GM23338 (cell line): ENCODE data around the gene KCNJ8. TPM values are rescaled to one million over a fixed set of nuclear protein-coding genes. Genes with fewer than 3 reads are reported as not detected.

Experiments used
- ATAC-seq: fragments of 200-7000 bp; cut with Tn5 transposase; 3 replicates; pipeline ENCODE4 v1.9.1; 2020
- DNase-seq: peaks from one replicate; pipeline ENCODE4 v3.0.0-alpha.2; 2015; ENCODE audit warnings: low spot score
- H2AFZ ChIP-seq: fragments of 200-600 bp; sonication (generic); 2 replicates; pipeline ENCODE4 v1.8.0; 2016; ENCODE audit warnings: antibody characterized with exemption, mild to moderate bottlenecking, moderate library complexity
- H3F3A ChIP-seq: fragments of 200-600 bp; sonication (generic); replicated peaks from 2 replicates; pipeline ENCODE4 v1.8.0; 2017; ENCODE audit warnings: antibody characterized with exemption, mixed run types, low read depth
- H3K27ac ChIP-seq: fragments of 200-600 bp; sonication (generic); 2 replicates; pipeline ENCODE4 v1.6.1; 2016; ENCODE audit warnings: low read depth
- H3K27me3 ChIP-seq: fragments of 200-600 bp; sonication (generic); 2 replicates; pipeline ENCODE4 v1.8.0; 2016; ENCODE audit warnings: mild to moderate bottlenecking, mixed run types, moderate library complexity; ENCODE audit not compliant: insufficient read depth
- H3K36me3 ChIP-seq: fragments of 200-600 bp; sonication (generic); 2 replicates; pipeline ENCODE4 v1.8.0; 2016; ENCODE audit warnings: mild to moderate bottlenecking; ENCODE audit not compliant: insufficient read depth
- H3K4me1 ChIP-seq: fragments of 200-600 bp; sonication (generic); 2 replicates; pipeline ENCODE4 v1.8.0; 2016; ENCODE audit warnings: mild to moderate bottlenecking, moderate library complexity; ENCODE audit not compliant: insufficient read depth
- H3K4me2 ChIP-seq: fragments of 200-600 bp; sonication (generic); 2 replicates; pipeline ENCODE4 v1.7.1; 2017; ENCODE audit warnings: mixed run types
- H3K4me3 ChIP-seq: fragments of 200-600 bp; sonication (generic); 2 replicates; pipeline ENCODE4 v1.6.1; 2016; ENCODE audit warnings: mixed run types
- H3K79me2 ChIP-seq: fragments of 200-600 bp; sonication (generic); replicated peaks from 2 replicates; pipeline ENCODE4 v1.8.0; 2017; ENCODE audit warnings: mild to moderate bottlenecking; ENCODE audit not compliant: insufficient read depth
- H3K9me2 ChIP-seq: fragments of 200-600 bp; sonication (generic); 2 replicates; pipeline ENCODE4 v1.8.0; 2017; ENCODE audit not compliant: insufficient read depth
- H4K20me1 ChIP-seq: fragments of 200-600 bp; sonication (generic); replicated peaks from 2 replicates; pipeline ENCODE4 v1.8.0; 2017; ENCODE audit warnings: mild to moderate bottlenecking; ENCODE audit not compliant: insufficient read depth
- H3K27ac Mint-ChIP-seq: 2 replicates; pipeline ENCODE4 v1.8.0; 2020; ENCODE audit warnings: inconsistent platforms, mild to moderate bottlenecking, moderate library complexity, mixed read lengths
- H3K27me3 Mint-ChIP-seq: 3 replicates; pipeline ENCODE4 v1.8.0; 2022; ENCODE audit warnings: low read depth, mild to moderate bottlenecking, moderate library complexity, mixed read lengths, inconsistent platforms; ENCODE audit not compliant: insufficient read depth, poor library complexity
- H3K36me3 Mint-ChIP-seq: 3 replicates; pipeline ENCODE4 v1.8.0; 2021; ENCODE audit warnings: low read depth, mild to moderate bottlenecking, inconsistent platforms, moderate library complexity, mixed read lengths
- H3K4me1 Mint-ChIP-seq: 3 replicates; pipeline ENCODE4 v1.8.0; 2020; ENCODE audit warnings: mild to moderate bottlenecking, inconsistent platforms, mixed read lengths
- H3K4me3 Mint-ChIP-seq: 3 replicates; pipeline ENCODE4 v1.8.0; 2021; ENCODE audit warnings: moderate library complexity, mild to moderate bottlenecking, inconsistent platforms, mixed read lengths
- H3K9me3 Mint-ChIP-seq: 3 replicates; pipeline ENCODE4 v1.8.0; 2020; ENCODE audit warnings: moderate library complexity, mild to moderate bottlenecking, inconsistent platforms, mixed read lengths
- CREB1 ChIP-seq: fragments of 250-450 bp; sonication (Bioruptor Pico); IDR thresholded peaks from 2 replicates; pipeline ENCODE4 v1.5.0; 2020; ENCODE audit warnings: low read depth, mild to moderate bottlenecking, moderate library complexity
- CTCF ChIP-seq, 2 experiments: fragments of 200-600 bp in 1 of 2; sonication (generic) in 1 of 2; conservative IDR thresholded peaks; 2 replicates each; pipeline versions ENCODE4 v1.5.1 to v1.6.1; 2016 to 2017; ENCODE audit warnings: antibody characterized with exemption in 2 of 2, low read depth in 2 of 2, mild to moderate bottlenecking in 2 of 2, moderate library complexity in 1 of 2
- EZH2 ChIP-seq: fragments of 200-600 bp; sonication (generic); IDR thresholded peaks from one replicate; pipeline ENCODE4 v1.8.0; 2017; ENCODE audit warnings: antibody characterized with exemption, mild to moderate bottlenecking, low read depth; ENCODE audit not compliant: unreplicated experiment
- EZH2phosphoT487 ChIP-seq: fragments of 200-600 bp; sonication (generic); IDR thresholded peaks from one replicate; pipeline ENCODE4 v1.8.1; 2018; ENCODE audit warnings: antibody characterized with exemption; ENCODE audit not compliant: unreplicated experiment
- JUNB ChIP-seq: IDR thresholded peaks from one replicate; pipeline ENCODE4 v1.6.1; 2016; ENCODE audit warnings: antibody characterized with exemption; ENCODE audit not compliant: unreplicated experiment
- NANOG ChIP-seq: IDR thresholded peaks from 2 replicates; pipeline ENCODE4 v1.6.1; 2016; ENCODE audit warnings: antibody characterized with exemption, borderline replicate concordance
- REST ChIP-seq: IDR thresholded peaks from one replicate; pipeline ENCODE4 v1.6.1; 2018; ENCODE audit warnings: antibody characterized with exemption; ENCODE audit not compliant: unreplicated experiment
- ZNF114 ChIP-seq: fragments of 250-450 bp; sonication (Bioruptor Pico); IDR thresholded peaks from 2 replicates; pipeline ENCODE4 v1.5.0; 2020; ENCODE audit warnings: mild to moderate bottlenecking, moderate library complexity
- ZNF331 ChIP-seq: fragments of 250-450 bp; sonication (Bioruptor Pico); IDR thresholded peaks from 2 replicates; pipeline ENCODE4 v1.5.0; 2020; ENCODE audit warnings: low read depth, mild to moderate bottlenecking, moderate library complexity
- ZNF462 ChIP-seq: fragments of 250-450 bp; sonication (Bioruptor Pico); IDR thresholded peaks from 2 replicates; pipeline ENCODE4 v1.5.0; 2020; ENCODE audit warnings: mild to moderate bottlenecking, moderate library complexity
- polyA plus RNA-seq: library from polyadenylated mRNA; unstranded; fragments of >200 nt; fragmentation: Nextera tagmentation; extraction: Ambion mirVana; gene quantifications from 2 replicates; pipeline ENCODE4 v1.2.1, GENCODE V29; 2016
- total RNA-seq: library from RNA; depleted of rRNA; stranded (reverse); fragments of >200 nt; shearing (Covaris generic); gene quantifications from 2 replicates; pipeline ENCODE4 v1.2.3, GENCODE V29; 2014
- TF ChIP-seq, protein P1 (sequence below): IDR thresholded peaks from 2 replicates; pipeline ENCODE4 v1.6.1; 2016; ENCODE audit warnings: antibody characterized with exemption

The KCNJ8 gene
- total and polyA plus RNA-seq, 2 experiments from 2014 or later, result 0.82 to 0.87 TPM

DNA sequence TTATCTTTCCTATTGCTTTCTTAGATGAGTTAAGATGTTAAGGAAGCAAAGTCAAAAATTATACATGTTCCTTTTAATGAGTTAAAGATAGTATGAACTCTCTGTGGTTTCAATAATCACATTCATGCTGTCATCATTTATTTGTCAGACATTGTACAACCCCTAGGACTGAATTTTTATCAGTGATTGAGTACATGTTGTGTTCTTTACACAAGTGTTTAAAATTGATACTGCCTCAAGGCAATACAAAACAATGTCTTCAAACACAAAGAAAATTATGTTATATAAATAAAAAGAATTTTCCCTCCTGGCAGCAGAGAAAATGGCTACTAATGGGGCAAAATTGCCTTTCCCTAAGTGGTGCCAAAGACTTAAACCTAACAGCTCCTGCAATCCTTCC, 34.6 kb upstream of the KCNJ8 start (continued):
- TF ChIP-seq ZNF462 (CRISPR knock-in tag) (no peak), EZH2phosphoT487 (no peak), ZNF114 (CRISPR knock-in tag) (no peak), JUNB (no peak), EZH2 (no peak), CTCF (conservative IDR thresholded peaks at IDR 0.05; ENCODE audit: low read depth in 2 of 2) (no peak), CREB1 (CRISPR knock-in tag) (no peak)

GRCh38 chr12:21806255-21806654, 31.7 kb upstream of the KCNJ8 start:
- Histone ChIP-seq H4K20me1 (no peaks in the 10 kb centered on the region), H3K4me2 (no peak overlapping the region), H3K36me3 (no peaks in the 10 kb centered on the region), H3K27me3 (no peaks in the 10 kb centered on the region), H3K9me2 (no peaks in the 10 kb centered on the region), H3K4me3 (no peak overlapping the region), H3K79me2 (no peaks in the 10 kb centered on the region), H2AFZ (no peak overlapping the region), H3K27ac (no peak overlapping the region), H3F3A (no peaks in the 10 kb centered on the region), H3K4me1 (no peaks in the 10 kb centered on the region)
- H3K27me3 Mint-ChIP-seq, result peaks cover 2% of the 10 kb centered on the region
- no peak overlapping the region for H3K27ac Mint-ChIP-seq
- H3K36me3 Mint-ChIP-seq, result no peaks in the 10 kb centered on the region
- H3K9me3 Mint-ChIP-seq, result no peaks in the 10 kb centered on the region
- no peak for DNase-seq
- no peak overlapping the region for H3K4me3 Mint-ChIP-seq
- H3K4me1 Mint-ChIP-seq, result no peaks in the 10 kb centered on the region
- ATAC-seq, result no peak
- no peak for TF ChIP-seq CREB1 (CRISPR knock-in tag)
- TF ChIP-seq REST, result no peak
- no peak for TF ChIP-seq NANOG
- TF ChIP-seq, protein P1, sequence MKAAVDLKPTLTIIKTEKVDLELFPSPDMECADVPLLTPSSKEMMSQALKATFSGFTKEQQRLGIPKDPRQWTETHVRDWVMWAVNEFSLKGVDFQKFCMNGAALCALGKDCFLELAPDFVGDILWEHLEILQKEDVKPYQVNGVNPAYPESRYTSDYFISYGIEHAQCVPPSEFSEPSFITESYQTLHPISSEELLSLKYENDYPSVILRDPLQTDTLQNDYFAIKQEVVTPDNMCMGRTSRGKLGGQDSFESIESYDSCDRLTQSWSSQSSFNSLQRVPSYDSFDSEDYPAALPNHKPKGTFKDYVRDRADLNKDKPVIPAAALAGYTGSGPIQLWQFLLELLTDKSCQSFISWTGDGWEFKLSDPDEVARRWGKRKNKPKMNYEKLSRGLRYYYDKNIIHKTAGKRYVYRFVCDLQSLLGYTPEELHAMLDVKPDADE, result no peak
- TF ChIP-seq ZNF114 (CRISPR knock-in tag), result no peak
- TF ChIP-seq JUNB, result no peak
- TF ChIP-seq EZH2phosphoT487, result no peak
- no peak for TF ChIP-seq ZNF331
